Fibroblast of the aortic adventitia (primary cell): ENCODE measurements around the gene ZDHHC11. TPM values are rescaled to one million over a fixed set of nuclear protein-coding genes. Genes with fewer than 3 reads are reported as not detected.

Experiments
- DNase-seq: peaks from one replicate; pipeline ENCODE4 v3.0.0-alpha.2; 2010; ENCODE audit warnings: low read depth
- H3K4me3 ChIP-seq: 2 replicates; pipeline ENCODE4 v1.5.1; 2011; ENCODE audit warnings: low read depth, mild to moderate bottlenecking, control low read depth, low read length, moderate library complexity
- CTCF ChIP-seq: IDR thresholded peaks from 2 replicates; pipeline ENCODE4 v1.5.1; 2011; ENCODE audit warnings: mild to moderate bottlenecking, low read length, control low read depth, inconsistent platforms; ENCODE audit not compliant: insufficient read depth
- total RNA-seq: library from RNA; depleted of rRNA; stranded (reverse); fragments of >200 nt; gene quantifications from 2 replicates; pipeline ENCODE4 v1.2.3, GENCODE V29; 2012; ENCODE audit warnings: low replicate concordance

Gene ZDHHC11
- total RNA-seq, 1 donor, result 0.36 TPM

- DNase-seq, result no peak
- no peak overlapping the region for H3K4me3 ChIP-seq
- no peak for TF ChIP-seq CTCF
These were observed 20.2 kb upstream of the ZDHHC11 start for GRCh38 chr5:870956-871355.

- no peak for TF ChIP-seq CTCF
- no peak overlapping the region for H3K4me3 ChIP-seq
- no peak for DNase-seq
These were observed 17.8 kb upstream of the ZDHHC11 start for GRCh38 chr5:868428-869135.

DNA sequence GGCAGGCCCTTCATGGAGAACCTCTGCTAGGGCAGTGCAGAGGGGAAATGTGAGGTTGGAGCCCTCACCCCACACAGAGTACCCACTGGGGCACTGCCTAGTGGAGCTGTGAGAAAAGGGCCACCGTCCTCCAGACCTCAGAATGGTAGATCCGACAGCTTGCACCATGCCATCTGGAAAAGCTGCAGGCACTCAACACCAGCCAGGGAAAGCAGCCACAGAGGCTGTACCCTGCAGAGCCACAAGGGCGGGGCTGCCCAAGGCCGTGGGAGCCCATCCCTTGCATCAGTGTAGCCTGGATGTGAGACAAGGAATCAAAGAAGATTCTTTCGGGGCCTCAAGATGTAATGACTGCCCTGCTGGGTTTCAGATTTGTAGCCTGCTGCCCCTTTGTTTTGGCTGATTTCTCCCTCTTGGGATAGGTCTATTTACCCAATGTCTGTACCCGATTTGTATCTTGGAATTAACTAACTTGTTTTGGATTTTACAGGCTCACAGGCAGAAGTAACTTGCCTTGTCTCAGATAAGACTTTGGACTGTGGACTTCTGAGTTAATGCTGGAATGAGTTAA lies 16.6 kb upstream of the ZDHHC11 start:
- H3K4me3 ChIP-seq, result no peak overlapping the region
- no peak for DNase-seq
- no peak for TF ChIP-seq CTCF

- H3K4me3 ChIP-seq, result no peak overlapping the region
- TF ChIP-seq CTCF, result no peak
- no peak for DNase-seq
These were observed 15.0 kb upstream of the ZDHHC11 start for GRCh38 chr5:865771-866170.

DNA sequence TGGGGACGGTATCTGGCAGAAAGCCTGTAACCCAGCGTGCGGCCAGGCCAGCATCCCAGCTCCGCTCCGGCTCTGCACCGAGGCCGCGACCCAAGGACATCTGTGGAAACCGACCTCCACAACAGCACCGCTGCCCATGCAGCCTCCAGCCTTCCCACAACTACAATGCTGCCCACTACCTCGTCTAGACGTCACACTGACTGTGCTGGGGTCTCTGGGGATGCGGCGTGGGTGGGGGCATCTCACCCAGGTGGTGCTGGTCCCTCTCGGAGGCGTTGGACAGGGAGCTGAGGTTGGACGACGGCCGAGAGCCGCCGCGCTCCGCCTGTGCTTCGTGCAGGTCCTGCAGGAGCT lies 14.4 kb upstream of the ZDHHC11 start:
- DNase-seq, result no peak
- no peak overlapping the region for H3K4me3 ChIP-seq
- no peak for TF ChIP-seq CTCF

GRCh38 chr5:864492-865167 lies 13.8 kb upstream of the ZDHHC11 start:
- no peak for TF ChIP-seq CTCF
- DNase-seq, result peak; percentile 20

More at GRCh38 chr5:864492-865167, 13.8 kb upstream of the ZDHHC11 start:
- H3K4me3 ChIP-seq, result no peak overlapping the region
